ENCODE data around the gene CMYA5.
"Not testable (repeated sequence)": the region's sequence is repeated elsewhere in the genome, so short reads cannot be mapped to it uniquely, and the experiment has no call there.

CMYA5 gene

GRCh38 chr5:79689541-79690466, at the start of gene CMYA5:
Gene CMYA5 (plus strand): TSS chr5:79689836. CDS start chr5:79689908, 72 bp downstream.
- no peak for DNase-seq

- no peak for DNase-seq
Observed at GRCh38 chr5:79640571-79641055, 49.0 kb upstream of the CMYA5 start.

GRCh38 chr5:79641414-79641813, 48.2 kb upstream of the CMYA5 start:
- no peak for DNase-seq

- DNase-seq = no peak
Observed at GRCh38 chr5:79642210-79642609, 47.4 kb upstream of the CMYA5 start.

DNA sequence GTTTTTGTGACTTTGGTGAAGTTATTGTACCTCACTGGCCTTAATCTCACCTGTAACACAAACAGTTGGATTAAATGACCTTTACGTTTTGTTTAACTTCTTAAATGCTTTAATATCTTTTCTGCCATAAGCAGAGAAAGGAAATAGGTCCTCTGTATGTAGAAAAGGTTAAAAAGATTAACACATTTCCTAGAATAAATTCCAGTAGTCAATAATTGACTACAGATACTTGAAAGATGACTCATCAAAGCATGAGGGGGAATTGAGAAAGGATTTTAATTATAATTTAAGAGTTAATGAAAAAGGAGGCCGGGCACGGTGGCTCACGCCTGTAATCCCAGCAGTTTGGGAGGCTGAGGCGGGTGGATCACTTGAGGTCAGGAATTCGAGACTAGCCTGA, 35.8 kb upstream of the CMYA5 start:
- no peak for DNase-seq

GRCh38 chr5:79663212-79663611, 26.4 kb upstream of the CMYA5 start:
- DNase-seq = no peak

GRCh38 chr5:79666758-79667157, 22.9 kb upstream of the CMYA5 start:
- DNase-seq = no peak

DNA sequence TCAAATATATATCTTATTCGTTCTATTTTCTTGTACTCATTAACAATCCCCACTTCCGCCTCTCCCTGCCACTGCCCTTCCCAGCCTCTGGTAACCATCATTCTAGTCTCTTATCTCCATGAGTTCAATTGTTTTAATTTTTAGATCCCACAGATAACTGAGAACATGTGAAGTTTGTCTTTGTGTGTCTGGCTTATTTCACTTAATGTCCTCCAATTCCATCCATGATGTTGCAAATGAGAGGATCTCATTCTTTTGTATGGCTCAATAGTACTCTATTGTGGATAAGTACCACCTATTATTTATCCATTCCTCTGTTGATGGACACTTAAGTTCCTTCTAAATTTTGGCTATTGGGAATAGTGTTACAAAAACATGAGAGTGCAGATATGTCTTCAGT, 17.2 kb upstream of the CMYA5 start:
- DNase-seq = no peak

DNA sequence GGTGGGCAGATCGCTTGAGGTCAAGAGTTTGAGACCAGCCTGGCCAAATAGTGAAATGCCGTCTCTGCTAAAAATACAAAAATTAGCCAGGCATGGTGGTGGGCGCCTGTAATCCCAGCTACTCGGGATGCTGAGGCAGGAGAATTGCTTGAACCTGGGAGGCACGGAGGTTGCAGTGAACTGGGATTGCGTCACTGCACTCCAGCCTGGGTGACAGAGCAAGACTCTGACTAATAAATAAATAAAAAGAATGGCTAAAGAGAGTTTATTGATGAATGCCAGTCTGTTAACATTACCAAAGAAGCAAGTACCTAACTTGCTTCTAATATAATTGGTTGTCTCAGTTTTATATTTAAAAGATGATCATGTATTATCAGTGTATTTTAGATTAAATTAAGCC, 13.3 kb upstream of the CMYA5 start:
- DNase-seq = not testable (repeated sequence)

GRCh38 chr5:79682102-79682501, 7.5 kb upstream of the CMYA5 start:
- DNase-seq = not testable (repeated sequence)

DNA sequence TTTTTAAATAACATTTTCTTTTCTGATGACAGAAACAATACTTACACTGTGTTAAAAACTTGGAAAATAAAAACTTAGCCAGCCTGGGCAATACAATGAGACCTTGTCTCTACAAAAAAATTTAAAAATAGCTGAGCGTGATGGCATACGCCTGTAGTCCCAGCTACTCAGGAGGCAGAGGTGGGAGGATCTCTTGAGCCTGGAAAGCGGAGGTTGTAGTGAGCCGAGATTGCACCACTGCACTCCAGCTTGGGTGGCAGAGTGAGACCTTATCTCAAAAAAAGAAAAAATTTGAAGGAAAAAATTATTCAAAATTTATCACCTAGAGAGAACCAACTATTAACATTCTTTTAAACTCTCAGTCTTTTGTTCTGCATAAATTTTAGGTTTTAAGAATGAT, 4.9 kb upstream of the CMYA5 start:
- no peak for DNase-seq

DNA sequence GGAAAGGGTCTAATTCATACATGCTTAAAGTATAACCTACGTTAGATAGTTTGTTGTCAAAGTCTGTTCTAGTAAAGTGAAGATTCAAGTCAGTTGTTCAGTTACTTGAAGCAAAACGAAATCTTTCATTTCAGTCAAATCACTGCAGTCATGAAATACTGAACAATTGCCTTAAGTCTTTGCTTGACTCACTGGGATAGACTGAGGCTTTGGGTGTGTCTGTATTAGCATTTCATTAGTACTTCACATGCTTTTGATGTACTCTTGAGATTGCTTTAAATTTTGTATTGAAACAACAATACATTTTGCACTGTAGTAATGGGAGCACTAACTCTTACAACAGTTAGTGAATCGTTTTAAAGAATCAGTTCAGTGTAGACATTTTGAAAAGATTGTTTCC, 4.0 kb upstream of the CMYA5 start:
- no peak for DNase-seq

DNA sequence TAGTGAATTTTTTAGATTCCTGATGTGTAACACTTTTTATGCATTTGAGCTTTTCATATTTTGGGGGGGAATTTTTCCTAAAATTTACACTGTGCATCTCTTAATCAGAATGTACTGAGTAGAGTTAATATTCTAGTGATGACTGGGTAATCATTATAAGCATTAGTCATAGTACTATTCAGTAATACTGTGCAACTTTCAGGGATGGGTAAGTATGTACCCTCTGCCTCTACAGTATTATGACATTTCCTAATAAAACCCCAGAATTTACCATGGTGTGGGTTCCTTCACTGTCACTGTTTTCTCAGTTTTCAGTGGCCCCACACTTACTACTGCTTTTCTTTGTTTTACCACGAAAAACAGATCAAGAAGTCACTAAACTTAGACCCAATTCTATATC, 2.8 kb upstream of the CMYA5 start:
- no peak for DNase-seq

GRCh38 chr5:79687889-79688288, 1.7 kb upstream of the CMYA5 start:
- DNase-seq = no peak

- no peak for DNase-seq
Observed at GRCh38 chr5:79691007-79691406, 1.4 kb downstream of the CMYA5 start.

DNA sequence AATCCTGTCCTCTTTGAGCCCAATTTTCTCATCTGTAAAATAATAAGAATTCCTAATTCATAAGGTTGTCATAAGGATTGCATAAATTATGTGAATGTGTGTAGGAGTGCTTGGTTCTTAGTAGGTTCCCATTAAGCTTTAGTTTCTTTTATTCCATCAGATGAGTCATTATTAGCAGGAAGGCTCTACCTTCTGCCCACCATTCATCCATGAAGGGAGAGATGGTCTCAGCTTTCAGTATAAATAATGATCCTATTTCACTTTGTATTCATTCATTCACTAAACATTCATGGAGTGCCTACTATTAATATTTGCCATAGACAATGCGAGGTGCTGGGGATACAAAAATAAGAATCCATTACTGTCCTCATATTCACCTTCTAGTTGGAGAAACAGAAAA, 3.0 kb downstream of the CMYA5 start:
- no peak for DNase-seq

DNA sequence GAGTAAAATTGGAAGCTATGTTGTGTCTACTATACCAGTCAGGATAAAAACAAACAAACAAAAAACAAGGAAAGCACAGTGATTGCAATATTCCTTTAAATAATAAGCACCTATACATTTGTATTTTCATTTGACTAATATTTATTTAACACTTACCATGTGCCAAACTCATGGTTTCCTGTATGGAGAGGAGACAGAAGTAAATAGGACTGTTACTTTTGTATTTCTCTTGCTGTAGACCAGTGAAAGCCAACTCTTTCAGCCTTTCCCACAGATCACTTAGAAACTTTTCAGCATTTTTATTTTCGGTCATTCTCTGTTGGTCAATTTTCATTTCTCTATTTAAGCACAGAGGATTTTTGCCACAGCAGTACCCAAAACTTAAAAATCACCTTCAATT, 4.5 kb downstream of the CMYA5 start:
- no peak for DNase-seq

- no peak for DNase-seq
Observed at GRCh38 chr5:79694652-79695051, 5.0 kb downstream of the CMYA5 start.

GRCh38 chr5:79695526-79695925, 5.9 kb downstream of the CMYA5 start:
- no peak for DNase-seq

DNA sequence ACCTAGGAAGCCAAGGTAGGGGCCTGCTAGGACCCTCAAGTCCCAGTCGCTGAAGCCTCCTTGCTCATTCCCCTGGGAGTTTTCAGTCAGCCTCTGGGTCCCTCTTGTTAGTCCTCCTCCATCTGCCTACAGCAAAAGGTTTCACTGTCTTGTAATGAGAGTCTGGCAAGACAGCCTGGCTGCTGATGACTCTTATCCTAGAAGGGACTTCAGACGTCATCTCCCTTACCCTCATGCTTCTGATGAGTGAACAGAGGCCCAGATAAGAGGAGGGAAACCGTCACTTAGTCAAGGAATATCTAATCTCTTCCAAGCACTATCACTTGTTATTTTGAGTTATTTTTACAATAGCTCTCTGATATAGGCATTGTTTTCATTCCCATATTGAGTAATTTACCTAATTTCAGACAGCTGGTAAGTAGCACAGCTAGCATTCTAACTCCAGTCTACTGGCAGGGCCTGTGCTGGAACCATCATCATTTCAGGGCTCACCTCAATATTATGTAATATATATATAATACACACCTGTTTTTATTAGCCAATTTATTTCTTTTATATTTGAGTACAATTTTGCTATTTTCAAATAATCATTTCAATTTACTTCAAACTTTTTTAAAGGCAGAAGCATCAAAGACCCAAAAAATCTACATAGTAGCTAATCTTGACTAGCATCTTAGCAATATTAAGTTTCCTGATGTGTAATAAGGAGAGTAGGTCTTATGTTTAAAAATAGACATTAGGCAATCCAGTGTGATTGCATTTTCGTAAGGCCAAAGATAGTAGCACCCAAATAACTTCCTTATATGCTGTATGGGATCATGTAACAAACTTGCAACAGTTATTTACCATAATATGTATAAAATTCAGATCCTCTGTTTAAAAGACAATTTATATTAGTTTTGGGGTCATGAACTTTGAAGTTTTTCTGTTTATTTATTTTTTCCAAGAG, 7.9 kb downstream of the CMYA5 start:
- DNase-seq = peak in 1 of 2 experiments; percentile 17

DNA sequence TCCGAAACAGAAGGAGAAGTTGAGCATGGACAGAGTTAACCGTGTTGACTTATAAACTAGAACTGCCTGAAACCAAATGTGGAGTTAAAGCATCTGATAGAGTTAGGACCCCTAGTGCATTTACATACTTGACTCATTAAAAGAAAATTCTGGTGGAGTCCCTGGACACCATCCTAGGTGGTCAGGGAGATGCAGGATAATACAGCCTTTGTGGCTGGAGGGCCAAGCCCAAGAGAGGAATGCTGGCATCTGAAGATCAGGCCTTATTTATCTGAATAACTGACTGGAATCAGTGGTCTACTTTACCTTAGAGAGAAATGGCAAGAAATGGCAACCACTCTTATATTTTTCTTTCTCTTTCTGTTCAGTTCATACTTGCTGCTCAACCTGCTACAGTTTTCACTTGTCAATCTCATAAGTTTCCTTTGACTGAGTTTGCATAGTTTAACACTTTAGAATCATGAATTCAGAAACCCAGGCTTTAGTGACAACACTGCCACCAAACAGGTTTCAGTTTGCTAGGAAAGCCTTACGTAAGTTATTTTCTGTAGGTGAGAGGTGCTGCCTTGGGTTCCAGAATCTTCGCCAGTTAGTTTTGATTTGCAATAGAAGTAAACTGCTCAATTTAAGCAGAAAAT, 10.2 kb downstream of the CMYA5 start:
- no peak for DNase-seq

DNA sequence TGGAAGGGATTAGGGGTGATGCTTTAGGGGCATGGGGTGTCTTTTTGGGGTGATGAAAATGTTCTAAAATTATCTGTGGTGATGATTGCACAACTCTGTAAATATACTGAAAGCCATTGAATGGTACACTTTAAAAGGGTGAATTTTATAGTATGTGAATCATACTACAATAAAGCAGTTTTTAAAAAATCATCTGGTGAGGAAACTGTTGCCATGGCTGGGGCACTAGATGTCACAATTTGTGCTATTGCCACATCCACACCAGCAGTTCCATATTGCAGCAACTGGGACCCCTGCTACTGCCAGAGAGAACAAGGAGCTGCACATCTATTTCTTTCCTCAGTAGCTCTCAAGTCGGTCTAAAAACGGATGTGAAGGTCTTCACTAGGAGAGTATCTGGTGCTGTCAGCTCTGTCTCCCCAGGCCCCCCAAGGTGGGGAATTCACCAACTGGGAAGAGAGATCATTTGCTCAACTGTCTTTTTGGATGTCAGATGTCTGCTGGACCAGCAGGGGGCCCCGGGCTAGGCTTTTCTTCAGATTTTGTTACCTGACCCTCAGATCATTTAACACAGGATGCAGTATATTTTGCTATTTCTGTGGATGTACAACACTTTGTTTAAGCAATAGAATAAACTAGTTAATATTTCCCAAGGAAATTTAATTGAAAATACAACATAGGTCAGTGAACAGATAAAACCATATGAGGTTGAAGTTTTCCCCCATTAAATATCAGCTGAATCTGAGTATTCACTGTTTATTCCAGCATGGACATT, 13.2 kb downstream of the CMYA5 start:
- peak in 1 of 2 experiments; percentile 15 for DNase-seq

GRCh38 chr5:79703381-79703645, 13.7 kb downstream of the CMYA5 start:
- DNase-seq = no peak
